PFSK-1 (cell line): ENCODE results near the gene CD3E.

Source experiments
- FOXP2 ChIP-seq: optimal IDR thresholded peaks from 2 replicates; pipeline ENCODE3; 2011; ENCODE audit warnings: borderline replicate concordance, control low read depth, inconsistent platforms; ENCODE audit not compliant: insufficient read depth; ENCODE audit errors: extremely low read length, extremely low read depth
- POLR2AphosphoS5 ChIP-seq: IDR thresholded peaks from 2 replicates; pipeline ENCODE4 v1.6.1; 2012; ENCODE audit warnings: low read depth, mild to moderate bottlenecking, control low read depth, low read length, moderate library complexity
- REST ChIP-seq, 2 experiments: IDR thresholded peaks; 2 replicates each; pipeline versions ENCODE4 v1.6.1 to v1.8.0; 2011 to 2012; ENCODE audit warnings: low read depth in 2 of 2, low read length in 2 of 2, control low read depth in 1 of 2, inconsistent platforms in 1 of 2, mild to moderate bottlenecking in 1 of 2, moderate library complexity in 1 of 2; ENCODE audit not compliant: insufficient read depth in 1 of 2
- SIN3A ChIP-seq: IDR thresholded peaks from 2 replicates; pipeline ENCODE4 v1.6.1; 2012; ENCODE audit warnings: mild to moderate bottlenecking, low read length, moderate library complexity, borderline replicate concordance; ENCODE audit not compliant: insufficient read depth

DNA sequence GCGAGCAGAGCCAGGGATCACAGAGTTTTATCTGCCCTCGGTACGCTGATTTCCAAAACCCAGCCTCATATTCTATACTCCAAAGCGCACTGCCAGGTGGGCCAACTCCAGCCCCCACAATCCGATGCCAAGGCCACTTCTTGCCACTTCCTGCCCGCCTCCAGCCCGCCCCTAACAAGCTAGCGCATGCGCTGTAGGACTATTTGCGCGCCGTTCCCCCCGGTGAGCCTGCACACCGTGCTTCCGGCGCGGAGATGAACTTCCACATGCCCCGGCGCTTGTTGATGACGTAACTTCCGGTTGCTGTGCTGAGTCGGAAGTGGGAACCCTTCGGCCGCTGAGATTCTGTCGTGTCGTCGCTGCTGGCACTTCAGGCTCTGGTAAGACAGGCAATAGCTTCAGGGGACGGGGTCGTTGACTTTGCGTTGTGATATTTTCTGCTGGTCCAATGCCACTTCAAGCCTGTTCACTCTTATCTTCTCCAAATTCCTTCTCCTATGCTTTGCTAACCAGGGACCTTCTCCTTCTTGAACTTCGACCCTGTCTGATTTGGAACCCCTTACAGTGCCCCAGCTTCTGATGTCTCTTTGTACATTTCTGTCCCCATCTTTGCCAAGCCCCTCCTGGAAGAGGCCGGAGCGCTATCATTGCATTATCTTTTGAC, 54.9 kb downstream of the CD3E start, which contains the start of gene UBE4A:
- TF ChIP-seq POLR2AphosphoS5 (peak; percentile 98), REST (IDR thresholded peaks at IDR 0.05; ENCODE audit: insufficient read depth in 1 of 2, low read depth in 2 of 2, low read length in 2 of 2) (0 out of 4 replicates have a peak, but pooled peaks of 1 of the 2 experiments have one; percentile 36), SIN3A (peak; percentile 48; the same call in 1 of the 2 replicates), FOXP2 (peak; percentile 80)
